PFSK-1 (cell line): ENCODE data around the gene WSB1.

ENCODE experiments used
- FOXP2 ChIP-seq: optimal IDR thresholded peaks from 2 replicates; pipeline ENCODE3; 2011; ENCODE audit warnings: borderline replicate concordance, control low read depth, inconsistent platforms; ENCODE audit not compliant: insufficient read depth; ENCODE audit errors: extremely low read length, extremely low read depth
- POLR2AphosphoS5 ChIP-seq: IDR thresholded peaks from 2 replicates; pipeline ENCODE4 v1.6.1; 2012; ENCODE audit warnings: low read depth, mild to moderate bottlenecking, control low read depth, low read length, moderate library complexity
- REST ChIP-seq, 2 experiments: IDR thresholded peaks; 2 replicates each; pipeline versions ENCODE4 v1.6.1 to v1.8.0; 2011 to 2012; ENCODE audit warnings: low read depth in 2 of 2, low read length in 2 of 2, control low read depth in 1 of 2, inconsistent platforms in 1 of 2, mild to moderate bottlenecking in 1 of 2, moderate library complexity in 1 of 2; ENCODE audit not compliant: insufficient read depth in 1 of 2
- SIN3A ChIP-seq: IDR thresholded peaks from 2 replicates; pipeline ENCODE4 v1.6.1; 2012; ENCODE audit warnings: mild to moderate bottlenecking, low read length, moderate library complexity, borderline replicate concordance; ENCODE audit not compliant: insufficient read depth
- TAF1 ChIP-seq: IDR thresholded peaks from 2 replicates; pipeline ENCODE4 v1.6.1; 2012; ENCODE audit warnings: low read length, control low read depth, borderline replicate concordance; ENCODE audit not compliant: insufficient read depth

The WSB1 gene

GRCh38 chr17:27295945-27296344 lies 2.0 kb downstream of the WSB1 start:
- no peak for TF ChIP-seq REST (IDR thresholded peaks at IDR 0.05; ENCODE audit: insufficient read depth in 1 of 2, low read depth in 2 of 2, low read length in 2 of 2)
- TF ChIP-seq POLR2AphosphoS5 = no peak
- no peak for TF ChIP-seq TAF1
- TF ChIP-seq FOXP2 = no peak
- TF ChIP-seq SIN3A = no peak

GRCh38 chr17:27296428-27296979 lies 2.6 kb downstream of the WSB1 start:
- TF ChIP-seq POLR2AphosphoS5 (no peak), TAF1 (no peak), REST (IDR thresholded peaks at IDR 0.05; ENCODE audit: insufficient read depth in 1 of 2, low read depth in 2 of 2, low read length in 2 of 2) (no peak), FOXP2 (no peak)

GRCh38 chr17:27299384-27300049 lies 5.6 kb downstream of the WSB1 start:
- TF ChIP-seq REST (IDR thresholded peaks at IDR 0.05; ENCODE audit: insufficient read depth in 1 of 2, low read depth in 2 of 2, low read length in 2 of 2) = no peak
- no peak for TF ChIP-seq TAF1
- TF ChIP-seq POLR2AphosphoS5 = no peak
- TF ChIP-seq FOXP2 = no peak
- TF ChIP-seq SIN3A = no peak

GRCh38 chr17:27303734-27304133 lies 9.8 kb downstream of the WSB1 start:
- TF ChIP-seq REST (IDR thresholded peaks at IDR 0.05; ENCODE audit: insufficient read depth in 1 of 2, low read depth in 2 of 2, low read length in 2 of 2) (no peak), POLR2AphosphoS5 (no peak), FOXP2 (no peak), SIN3A (no peak), TAF1 (no peak)
